C4-2B (cell line): ENCODE data around the gene SASH1.

ENCODE experiments used
- ZFX ChIP-seq: fragments of 450-650 bp; IDR thresholded peaks from 2 replicates; pipeline ENCODE4 v1.6.1; 2017
- TF ChIP-seq, protein P1 (sequence below): fragments of 450-650 bp; conservative IDR thresholded peaks from 2 replicates; pipeline ENCODE4 v1.5.1; 2017; ENCODE audit warnings: mild to moderate bottlenecking

DNA sequence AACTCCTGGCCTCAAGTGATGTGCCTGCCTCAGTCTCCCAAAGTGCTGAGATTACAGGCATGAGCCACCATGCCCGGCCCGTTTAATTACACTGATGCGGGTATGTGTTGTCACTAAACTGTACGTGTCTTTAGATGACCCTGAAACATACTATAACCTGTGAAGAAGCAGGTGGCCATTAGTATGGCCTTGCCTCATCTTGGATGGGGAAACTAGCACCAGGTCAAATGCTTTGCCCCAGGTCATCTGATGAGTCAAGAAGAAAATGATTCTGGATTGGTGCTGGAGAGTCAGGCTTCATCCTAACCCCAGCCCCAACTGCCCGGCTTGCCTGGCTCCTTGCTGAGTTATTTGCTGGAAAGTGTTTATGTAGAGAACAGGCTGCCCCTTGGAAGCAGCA, 2.9 kb upstream of the SASH1 start:
- TF ChIP-seq, protein P1, sequence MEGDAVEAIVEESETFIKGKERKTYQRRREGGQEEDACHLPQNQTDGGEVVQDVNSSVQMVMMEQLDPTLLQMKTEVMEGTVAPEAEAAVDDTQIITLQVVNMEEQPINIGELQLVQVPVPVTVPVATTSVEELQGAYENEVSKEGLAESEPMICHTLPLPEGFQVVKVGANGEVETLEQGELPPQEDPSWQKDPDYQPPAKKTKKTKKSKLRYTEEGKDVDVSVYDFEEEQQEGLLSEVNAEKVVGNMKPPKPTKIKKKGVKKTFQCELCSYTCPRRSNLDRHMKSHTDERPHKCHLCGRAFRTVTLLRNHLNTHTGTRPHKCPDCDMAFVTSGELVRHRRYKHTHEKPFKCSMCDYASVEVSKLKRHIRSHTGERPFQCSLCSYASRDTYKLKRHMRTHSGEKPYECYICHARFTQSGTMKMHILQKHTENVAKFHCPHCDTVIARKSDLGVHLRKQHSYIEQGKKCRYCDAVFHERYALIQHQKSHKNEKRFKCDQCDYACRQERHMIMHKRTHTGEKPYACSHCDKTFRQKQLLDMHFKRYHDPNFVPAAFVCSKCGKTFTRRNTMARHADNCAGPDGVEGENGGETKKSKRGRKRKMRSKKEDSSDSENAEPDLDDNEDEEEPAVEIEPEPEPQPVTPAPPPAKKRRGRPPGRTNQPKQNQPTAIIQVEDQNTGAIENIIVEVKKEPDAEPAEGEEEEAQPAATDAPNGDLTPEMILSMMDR: no peak
- TF ChIP-seq ZFX: no peak
